ENCODE measurements around the gene MASP1.
"Not testable (repeated sequence)": the region's sequence is repeated elsewhere in the genome, so short reads cannot be mapped to it uniquely, and the experiment has no call there.

The MASP1 gene

DNA sequence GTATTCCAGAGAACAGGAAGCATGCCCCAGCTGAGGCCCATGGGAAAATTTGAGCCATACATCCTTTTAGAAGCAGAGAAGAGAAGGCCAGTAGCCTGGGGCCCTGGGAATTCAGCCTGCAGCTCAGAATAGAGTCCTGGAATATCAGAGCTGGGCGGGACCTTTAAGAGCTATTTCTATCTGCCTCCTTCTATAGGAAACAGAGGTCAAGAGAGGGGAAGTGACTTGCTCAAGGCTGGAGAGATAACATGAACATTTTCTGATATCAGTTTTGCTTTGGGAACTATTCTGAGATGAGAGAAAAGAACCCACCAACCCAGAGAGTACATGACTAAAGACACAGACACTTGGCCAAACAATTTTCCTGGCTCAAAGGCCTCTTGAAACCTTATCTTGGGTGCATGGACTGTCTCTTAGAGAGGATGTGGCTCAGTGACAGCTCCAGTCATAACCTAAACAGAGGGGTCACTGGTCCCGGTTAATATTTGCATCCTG, 26.0 kb downstream of the MASP1 start:
- no peak for DNase-seq (ENCODE audit: low read depth in 3 of 3)

DNA sequence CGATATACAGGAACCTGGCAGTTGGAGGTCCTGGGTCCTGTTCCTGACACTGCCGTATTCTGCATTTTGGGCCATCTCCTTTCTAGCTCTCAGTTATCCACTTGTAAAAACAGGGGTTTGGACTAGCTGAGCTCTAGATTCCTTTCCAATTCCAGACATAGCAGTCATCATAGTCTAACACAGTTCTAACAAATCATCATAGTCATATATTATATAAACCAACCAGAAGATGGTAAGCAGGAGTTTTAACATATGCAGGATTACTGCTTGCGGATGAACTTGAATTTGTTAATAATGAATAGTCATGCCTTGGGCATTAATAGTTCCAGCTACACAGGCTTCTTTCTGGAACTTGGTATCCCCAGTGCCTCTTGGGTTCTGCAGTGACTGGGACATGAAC, 26.6 kb downstream of the MASP1 start:
- no peak for DNase-seq (ENCODE audit: low read depth in 3 of 3)

DNA sequence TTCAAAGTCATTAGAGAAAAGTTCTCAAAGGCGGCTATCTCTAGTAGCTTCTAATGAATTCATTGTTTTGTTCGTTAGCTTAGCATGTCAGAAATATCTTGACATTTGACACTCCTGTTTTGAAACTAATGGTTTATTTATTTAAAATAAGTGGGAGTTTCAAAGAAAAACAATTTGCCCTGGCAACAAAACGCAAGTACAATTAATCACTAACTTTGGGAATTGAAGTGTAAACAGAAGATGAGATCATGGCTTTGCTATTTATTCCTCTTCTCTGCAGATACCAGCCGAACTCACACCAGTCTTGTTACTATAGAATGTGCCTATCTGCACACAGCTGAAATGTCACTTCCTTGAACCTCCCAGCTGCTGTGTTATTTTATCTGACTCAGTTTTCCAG, 27.5 kb downstream of the MASP1 start:
- no peak for DNase-seq (ENCODE audit: low read depth in 3 of 3)

DNA sequence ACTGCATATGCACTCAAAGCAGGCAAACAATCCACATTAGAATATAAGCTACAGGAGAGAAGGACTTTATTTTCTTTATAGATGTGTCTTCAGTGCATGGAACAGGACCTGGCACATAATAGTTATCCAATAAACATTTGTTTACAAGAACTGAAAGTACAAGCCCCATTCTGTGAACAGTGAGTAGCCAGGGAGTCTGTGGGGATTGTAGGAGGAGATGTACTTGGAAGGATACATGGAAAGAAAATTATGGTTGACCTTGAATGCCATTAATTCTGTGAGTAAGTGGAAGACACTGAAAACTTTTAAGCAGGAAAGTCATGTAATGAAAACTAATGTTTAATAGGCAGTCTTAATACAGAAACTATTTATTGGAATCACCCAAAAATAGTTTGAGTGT, 28.3 kb downstream of the MASP1 start:
- no peak for DNase-seq (ENCODE audit: low read depth in 3 of 3)

DNA sequence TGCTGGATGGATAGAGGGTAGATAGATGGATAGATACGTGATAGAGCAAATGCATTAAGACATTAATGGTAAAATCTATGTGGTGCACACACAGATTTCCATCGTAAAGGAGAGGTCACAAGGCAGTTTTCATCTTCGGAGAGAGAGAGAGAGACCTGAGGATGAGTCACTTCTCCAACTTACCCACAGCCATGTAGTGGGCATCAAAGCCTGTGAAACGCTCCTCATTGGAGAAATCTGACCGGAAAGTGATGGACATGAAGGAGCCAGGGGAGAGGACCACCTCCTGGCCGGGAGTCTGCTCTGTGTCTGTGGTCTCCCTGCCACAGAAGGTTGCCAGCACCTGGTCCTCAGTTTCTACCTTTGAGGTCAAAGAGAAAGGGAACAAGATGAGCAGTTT, 29.2 kb downstream of the MASP1 start:
- no peak for DNase-seq (ENCODE audit: low read depth in 3 of 3)

DNA sequence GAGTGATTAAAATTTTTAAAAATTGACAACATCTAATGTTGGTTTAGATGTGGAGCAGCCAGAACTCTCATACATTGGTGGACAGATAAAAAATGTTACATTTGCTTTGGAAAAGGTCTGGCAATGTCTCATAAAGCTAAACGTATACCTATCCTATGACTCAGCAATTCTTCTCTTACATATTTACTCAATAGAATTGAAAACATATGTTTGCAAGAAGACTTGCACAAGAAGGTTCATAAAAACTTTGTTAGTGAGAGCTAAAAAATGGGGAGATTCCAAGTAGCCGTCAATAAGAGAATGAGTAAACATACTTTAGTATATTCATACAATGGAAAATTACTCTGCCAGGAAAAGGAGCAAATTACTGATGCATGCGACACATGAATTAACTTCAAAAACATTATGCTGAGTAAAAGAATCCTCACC, 30.0 kb downstream of the MASP1 start:
- DNase-seq (ENCODE audit: low read depth in 3 of 3), result no peak

DNA sequence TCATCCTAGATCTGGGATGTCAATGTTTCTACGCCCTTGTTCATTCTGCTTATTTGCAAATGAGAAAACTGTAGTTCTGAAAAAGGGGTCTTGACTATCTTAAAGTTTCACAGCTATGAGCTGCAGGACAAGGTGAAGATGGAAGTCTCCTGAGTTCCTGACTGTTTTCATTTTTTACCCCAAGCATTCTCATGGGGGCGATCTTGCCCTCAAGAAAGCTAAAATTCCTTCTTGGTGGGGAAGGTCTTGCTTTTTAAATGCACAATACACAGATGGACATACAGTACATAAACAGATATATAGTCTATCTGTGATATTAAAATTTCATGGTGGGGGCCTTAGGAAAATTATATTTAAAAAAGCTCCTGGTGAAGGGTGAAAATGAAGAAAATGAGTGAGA, 32.4 kb downstream of the MASP1 start:
- DNase-seq (ENCODE audit: low read depth in 3 of 3), result no peak

DNA sequence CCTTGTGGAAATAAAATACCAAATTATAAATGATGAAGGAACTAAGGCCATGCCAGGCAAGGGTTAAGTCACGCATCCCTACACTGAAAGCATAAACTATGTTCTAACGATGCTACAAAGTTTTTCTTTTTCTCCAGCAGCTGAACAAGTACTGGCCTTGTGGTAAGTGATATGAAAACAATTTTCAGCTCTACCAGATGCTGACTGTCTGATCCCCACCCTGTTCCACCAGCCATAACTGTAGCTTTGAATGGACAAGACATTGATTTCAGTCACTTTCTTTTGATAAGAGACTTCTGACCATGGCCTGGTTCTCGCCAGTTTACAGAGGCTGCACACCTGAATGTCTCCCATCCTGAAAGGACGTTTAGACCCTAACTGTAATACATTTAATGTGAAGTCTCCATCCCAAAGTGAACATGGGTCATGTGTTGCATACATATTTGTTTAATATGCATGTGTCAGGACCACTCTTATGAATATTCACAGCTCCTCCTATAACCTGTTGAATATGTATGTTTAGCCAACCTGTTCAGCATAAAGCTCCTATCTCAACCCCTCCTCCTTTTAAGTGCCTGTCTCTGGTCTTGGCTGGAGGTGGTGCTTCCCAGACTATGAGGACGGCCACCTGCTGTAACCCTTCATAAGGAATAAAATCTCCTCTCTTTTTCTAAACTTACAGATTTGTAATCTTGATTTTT, 33.4 kb downstream of the MASP1 start:
- no peak for DNase-seq (ENCODE audit: low read depth in 3 of 3)

DNA sequence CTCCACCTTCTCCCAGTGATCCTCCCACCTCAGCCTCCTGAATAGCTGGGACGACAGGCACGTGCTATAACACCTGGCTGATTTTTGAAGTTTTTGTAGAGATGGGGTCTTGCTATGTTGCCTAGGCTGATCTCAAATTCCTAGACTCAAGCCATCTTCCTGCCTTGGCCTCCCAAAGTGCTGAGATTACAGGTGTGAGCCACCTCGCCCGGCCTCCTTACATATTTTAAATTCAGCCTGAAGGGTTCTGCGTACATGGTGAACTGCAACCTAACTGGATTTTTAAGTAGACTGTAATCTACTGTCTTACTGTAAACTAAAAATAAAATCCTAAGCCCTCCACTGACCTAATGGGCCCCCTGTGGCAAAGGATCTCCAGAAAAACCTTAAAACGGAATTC, 34.1 kb downstream of the MASP1 start:
- DNase-seq (ENCODE audit: low read depth in 3 of 3), result no peak

DNA sequence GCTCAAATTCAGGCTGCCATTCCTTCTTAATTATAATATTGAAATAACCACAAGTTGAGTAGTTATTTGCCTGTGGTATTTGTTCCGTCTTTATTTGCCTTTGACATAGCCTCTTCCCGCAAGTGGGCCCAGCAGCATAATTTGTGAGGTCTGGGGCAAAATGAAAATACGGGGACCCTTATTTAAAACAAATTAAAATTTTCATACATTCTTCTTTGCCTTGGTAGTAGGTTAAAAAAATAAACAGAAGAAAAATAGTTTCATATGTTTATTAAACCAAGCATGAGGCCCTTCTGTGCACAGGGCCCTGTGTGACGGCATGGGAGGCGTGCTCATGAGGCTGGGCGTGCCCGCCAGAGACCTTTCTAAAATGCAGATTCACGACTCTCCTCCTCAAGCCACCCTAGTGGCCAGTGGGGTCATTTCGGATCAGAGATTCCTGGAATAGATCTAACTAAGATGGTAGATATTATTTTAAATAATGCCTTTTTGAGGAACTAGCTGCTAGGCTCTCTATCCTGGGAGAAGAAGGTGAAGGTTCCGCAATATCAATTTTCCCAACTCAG, 35.4 kb downstream of the MASP1 start:
- DNase-seq (ENCODE audit: low read depth in 3 of 3), result no peak

DNA sequence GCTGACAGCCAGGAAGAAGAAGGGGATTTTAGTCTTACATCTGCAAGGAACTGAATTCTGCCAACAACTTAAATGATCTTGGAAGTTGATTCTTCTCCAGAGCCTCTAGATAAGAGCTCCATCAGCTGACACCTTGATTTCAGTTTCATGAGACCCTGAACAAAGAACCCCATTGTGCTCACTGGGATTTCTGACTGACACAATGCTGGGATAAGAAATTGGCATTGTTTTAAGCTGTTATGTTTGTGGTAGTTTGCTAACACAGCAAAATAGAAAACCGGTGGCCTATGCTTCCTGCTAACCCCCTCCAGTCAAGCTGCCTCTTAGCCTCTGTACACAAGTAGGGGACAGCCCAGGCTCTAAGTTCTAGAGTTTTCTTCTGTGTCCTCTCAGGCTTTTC, 36.2 kb downstream of the MASP1 start:
- no peak for DNase-seq (ENCODE audit: low read depth in 3 of 3)

DNA sequence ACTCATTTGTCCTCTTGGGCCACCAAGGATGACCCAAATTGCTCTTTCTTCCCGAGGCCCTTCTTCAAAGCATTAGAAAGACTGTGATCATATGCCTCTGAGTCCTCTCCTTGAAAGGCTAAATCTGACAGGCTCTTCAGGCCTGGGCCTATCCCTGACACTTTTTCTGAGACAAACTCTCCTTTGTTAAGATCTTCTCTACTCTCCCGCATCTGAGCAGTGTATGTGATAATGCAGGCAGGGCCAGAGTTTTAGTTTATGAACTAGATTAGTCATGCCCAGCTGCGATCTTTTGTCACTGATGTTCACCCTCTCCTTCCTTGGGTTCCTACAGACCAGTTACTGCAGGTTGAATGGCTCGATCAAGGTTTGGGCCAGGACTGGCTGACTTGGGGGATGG, 39.2 kb downstream of the MASP1 start:
- DNase-seq (ENCODE audit: low read depth in 3 of 3), result no peak

DNA sequence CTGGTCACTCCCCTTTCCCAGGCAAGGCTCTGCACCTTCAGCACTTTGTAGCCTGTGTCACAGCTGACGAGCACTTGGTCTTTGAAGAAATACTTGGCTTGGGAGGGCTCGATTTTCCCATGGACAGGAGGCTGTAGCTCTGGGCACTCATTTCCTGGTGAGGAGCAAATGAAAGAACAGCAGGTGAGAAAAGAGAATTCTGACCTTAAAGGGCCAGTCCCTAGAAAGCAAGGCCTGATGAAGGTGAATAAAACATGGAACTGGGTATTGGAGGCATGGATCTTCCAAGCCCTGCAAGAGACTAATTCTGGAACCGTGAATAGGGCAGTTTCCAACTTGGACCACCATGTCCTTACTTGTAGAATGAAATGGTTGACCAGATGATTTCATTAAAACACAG, 39.9 kb downstream of the MASP1 start:
- DNase-seq (ENCODE audit: low read depth in 3 of 3), result no peak

DNA sequence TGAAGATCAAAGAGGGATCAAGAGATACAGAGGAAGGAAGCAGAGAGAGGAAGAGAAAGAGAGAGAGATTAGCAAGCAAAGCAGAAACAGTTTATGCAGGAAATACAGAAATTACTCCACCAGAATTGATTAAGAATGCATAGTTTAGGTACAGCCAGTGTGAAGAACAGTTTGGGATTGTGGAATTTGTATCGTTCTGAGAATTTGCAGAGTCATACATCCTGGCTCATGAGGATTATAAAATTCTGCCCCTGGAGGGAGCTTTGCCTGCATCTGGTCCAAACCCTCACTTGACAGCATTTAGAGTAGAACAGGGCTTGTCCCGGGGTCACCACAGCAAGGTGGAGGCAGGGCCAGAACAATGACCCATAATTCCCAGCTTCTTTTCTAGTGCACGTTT, 44.1 kb downstream of the MASP1 start:
- no peak for DNase-seq (ENCODE audit: low read depth in 3 of 3)

DNA sequence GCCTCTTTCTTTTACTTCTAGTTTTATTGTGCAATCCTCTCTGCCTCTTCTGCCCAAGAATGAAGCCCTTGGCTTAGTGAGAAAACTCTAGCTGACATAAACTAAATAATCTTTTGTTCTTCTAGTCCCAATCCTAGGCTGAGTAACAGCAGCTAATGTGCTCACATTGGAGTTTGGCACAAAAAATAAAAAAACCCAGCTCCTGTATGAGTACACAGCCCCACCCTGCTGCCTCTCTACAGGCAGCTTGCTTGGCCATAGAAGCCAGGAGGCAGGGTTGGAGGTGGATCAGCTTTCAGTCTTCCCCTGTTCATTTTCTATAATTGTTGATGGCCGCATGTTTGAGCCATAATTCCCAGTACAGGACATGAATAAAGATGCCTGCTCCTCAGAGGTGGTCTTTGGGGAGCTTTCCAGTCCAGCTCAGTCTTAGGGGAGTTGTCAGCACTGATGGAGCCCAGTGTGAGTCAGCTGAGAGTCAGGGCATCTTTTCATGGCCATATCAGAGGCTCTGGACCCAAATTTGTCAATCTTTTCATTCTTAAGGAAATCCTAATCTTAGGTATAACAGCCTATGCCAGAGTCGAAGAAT, 47.5 kb downstream of the MASP1 start:
- no peak for DNase-seq (ENCODE audit: low read depth in 3 of 3)

DNA sequence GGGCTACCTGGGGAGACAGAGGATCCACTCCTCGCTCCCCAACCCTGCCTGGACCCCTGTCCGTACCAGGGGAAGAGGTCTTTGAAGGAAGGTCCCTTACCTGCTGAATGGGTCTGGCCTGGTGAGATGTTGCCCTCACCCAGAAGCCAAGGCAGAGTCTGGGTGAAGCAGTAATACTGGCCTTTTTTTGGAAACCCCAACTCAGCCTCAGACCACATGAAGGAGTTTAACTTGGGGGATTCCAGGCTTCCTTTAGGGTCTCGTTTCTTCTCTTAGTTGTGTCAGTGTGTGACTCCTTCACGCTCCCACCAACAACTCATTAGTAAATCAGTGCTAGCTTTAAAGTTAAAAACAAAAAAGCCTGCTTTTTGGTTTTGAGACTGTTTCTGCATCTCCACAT, 48.6 kb downstream of the MASP1 start:
- no peak for DNase-seq (ENCODE audit: low read depth in 3 of 3)

DNA sequence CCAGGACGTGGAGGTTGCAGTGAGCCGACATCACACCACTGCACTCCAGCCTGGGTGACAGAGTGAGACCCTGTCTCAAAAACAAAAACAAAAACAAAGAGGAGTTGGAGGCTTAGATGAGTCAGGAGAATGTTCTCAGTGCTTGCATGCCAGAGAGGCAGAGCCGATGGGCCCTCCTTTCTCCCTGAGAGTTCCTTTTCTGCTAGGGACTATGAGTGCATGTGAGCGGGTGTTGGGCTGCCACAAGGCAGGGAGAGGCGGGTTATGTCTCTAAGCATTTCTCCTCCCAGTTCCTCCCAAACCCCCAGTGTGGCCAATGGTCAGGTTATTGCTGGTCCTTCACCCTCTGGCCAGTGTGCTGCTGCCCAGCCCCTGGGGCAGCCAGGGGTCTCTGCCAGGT, 49.1 kb downstream of the MASP1 start:
- DNase-seq (ENCODE audit: low read depth in 3 of 3), result no peak

DNA sequence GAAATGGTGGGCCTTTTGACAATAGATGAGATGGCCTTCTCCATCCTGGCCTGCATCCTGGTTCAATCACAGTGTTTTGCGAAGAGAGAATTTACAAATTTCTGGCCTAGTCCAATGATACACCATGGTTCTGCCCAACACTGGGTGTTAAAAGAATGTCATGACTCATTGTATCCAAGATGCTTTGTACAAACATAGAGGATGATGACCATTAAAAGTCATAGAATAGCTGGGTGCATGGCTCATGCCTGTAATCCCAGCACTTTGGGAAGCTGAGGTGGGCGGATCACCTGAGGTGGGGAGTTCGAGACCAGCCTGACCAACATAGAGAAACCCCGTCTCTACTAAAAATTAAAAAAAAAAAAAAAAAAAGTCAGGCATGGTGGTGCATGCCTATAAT, 52.7 kb downstream of the MASP1 start:
- DNase-seq (ENCODE audit: low read depth in 3 of 3), result not testable (repeated sequence)

DNA sequence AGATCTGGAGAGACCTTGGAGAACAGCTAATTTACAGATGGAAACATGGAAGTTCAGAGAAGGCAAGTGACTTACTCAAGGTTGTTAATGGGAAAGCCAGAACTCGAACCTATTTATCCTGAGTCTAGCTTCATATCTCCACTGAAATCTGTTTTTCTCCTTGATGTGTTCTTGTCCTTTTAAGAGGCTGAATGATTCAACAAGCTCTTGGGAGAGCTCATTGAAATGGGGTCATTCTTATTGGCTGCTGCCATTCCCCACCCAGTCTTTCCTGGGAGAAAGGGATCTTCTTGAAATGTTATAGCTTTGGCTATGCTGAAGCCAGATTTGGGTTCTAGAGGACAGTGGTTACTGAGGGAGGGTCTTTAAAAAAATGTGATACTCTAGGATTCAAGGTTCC, 53.3 kb downstream of the MASP1 start:
- no peak for DNase-seq (ENCODE audit: low read depth in 3 of 3)

DNA sequence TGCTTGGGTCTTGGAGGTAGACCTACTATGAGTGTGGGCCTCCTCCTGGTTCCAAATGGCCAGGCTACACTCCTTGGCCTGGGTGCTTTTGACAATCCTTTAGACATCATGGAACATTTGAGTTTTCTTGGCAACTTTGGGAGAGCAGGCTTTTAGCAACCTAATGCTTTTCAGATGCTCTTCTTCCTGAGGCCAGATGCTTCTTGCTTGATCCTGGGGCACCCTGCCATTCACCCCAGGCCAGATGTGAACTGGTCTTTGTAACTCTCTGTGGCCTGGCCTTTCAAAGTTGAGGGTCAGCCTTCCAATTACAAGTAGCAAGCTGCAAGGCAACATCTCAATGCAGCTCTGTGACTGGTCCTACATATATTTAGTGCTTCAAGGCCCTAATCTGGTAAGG, 53.8 kb downstream of the MASP1 start:
- DNase-seq (ENCODE audit: low read depth in 3 of 3), result no peak

DNA sequence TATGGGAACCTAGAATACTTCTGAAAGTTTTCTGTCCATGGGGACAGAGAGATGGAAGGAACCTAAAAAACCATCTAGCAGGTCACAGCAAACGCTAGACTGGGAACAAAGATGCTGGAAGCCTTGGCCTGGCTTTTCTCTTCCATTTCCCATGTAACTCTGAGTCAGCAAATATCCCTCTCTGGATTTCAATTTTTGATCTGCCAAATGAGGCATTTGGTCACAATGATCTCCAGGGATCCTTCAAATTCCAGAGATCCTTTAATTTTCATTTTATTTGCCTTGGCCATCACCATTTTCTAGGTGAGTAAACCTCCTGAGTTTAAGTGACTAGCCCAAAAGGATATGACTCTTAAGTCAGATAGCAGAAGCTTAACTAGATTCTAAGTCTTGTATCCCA, 54.6 kb downstream of the MASP1 start:
- no peak for DNase-seq (ENCODE audit: low read depth in 3 of 3)

DNA sequence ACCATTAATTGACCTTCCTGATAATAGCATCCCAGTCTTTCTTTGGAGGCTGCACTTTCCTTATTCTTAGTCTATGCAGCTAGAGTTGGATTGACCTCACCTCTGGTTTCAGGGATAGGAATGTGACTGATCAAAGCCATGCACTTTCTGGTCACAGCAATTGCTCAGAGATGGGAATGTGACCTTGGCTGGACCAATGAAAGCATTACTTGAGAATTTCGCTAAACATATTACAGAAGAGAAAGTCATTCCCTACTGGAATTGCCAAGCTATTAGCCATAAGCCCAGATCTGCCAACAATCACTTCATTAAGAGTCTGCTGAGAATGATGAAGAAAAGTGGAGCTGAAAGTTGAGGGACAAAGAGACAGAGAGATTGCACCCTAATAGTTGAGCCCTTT, 61.5 kb downstream of the MASP1 start:
- DNase-seq (ENCODE audit: low read depth in 3 of 3), result no peak

DNA sequence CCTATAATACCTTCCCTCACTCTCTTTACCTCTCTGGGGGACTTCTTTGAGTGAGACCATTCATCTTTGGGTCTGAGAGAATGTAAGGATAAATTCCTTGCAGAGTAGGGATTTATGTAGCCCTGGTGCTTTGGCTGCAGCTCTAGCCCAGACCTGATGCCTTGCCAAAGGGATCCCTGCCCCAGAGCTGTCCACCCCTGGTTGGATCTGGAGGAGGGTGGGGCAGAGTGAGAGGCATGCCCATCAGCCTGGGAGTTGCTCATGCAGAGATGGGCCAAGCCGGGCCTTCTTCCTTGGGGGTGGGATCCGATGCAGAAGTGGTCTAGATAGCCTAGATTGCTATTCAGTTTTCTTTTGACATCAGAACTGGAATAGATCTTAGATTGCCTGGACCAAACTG, 62.8 kb downstream of the MASP1 start:
- DNase-seq (ENCODE audit: low read depth in 3 of 3), result no peak
